HuH-7.5 (cell line): Measurements from ENCODE around the gene WDFY4.

Source experiments
- DNase-seq: peaks from one replicate; pipeline ENCODE4 v3.0.0; 2011; ENCODE audit warnings: low spot score

WDFY4 gene

GRCh38 chr10:48711830-48712229, 27.2 kb downstream of the WDFY4 start:
- DNase-seq = no peak

GRCh38 chr10:48714088-48714487, 29.4 kb downstream of the WDFY4 start:
- no peak for DNase-seq

GRCh38 chr10:48716416-48716815, 31.7 kb downstream of the WDFY4 start:
- DNase-seq = no peak

- no peak for DNase-seq
These were observed 35.9 kb downstream of the WDFY4 start for GRCh38 chr10:48720611-48721010.

- no peak for DNase-seq
These were observed 37.8 kb downstream of the WDFY4 start for GRCh38 chr10:48722153-48723145.

GRCh38 chr10:48724127-48724526, 39.5 kb downstream of the WDFY4 start:
- no peak for DNase-seq

GRCh38 chr10:48725708-48726107, 41.0 kb downstream of the WDFY4 start:
- no peak for DNase-seq

GRCh38 chr10:48727866-48728265, 43.2 kb downstream of the WDFY4 start:
- DNase-seq = no peak

- DNase-seq = no peak
These were observed 44.5 kb downstream of the WDFY4 start for GRCh38 chr10:48729222-48729621.

- DNase-seq = no peak
These were observed 45.3 kb downstream of the WDFY4 start for GRCh38 chr10:48729941-48730457.

GRCh38 chr10:48731141-48731540, 46.5 kb downstream of the WDFY4 start:
- no peak for DNase-seq

GRCh38 chr10:48731654-48732053, 47.0 kb downstream of the WDFY4 start:
- DNase-seq = no peak

- DNase-seq = no peak
These were observed 48.7 kb downstream of the WDFY4 start for GRCh38 chr10:48733329-48733728.

- no peak for DNase-seq
These were observed 51.2 kb downstream of the WDFY4 start for GRCh38 chr10:48735836-48736390.

GRCh38 chr10:48736596-48736995, 51.9 kb downstream of the WDFY4 start:
- no peak for DNase-seq

- no peak for DNase-seq
These were observed 53.2 kb downstream of the WDFY4 start for GRCh38 chr10:48737886-48738285.

GRCh38 chr10:48739170-48739569, 54.5 kb downstream of the WDFY4 start:
- no peak for DNase-seq

GRCh38 chr10:48740015-48740707, 55.5 kb downstream of the WDFY4 start:
- DNase-seq = no peak

GRCh38 chr10:48740988-48741387, 56.3 kb downstream of the WDFY4 start:
- DNase-seq = no peak

- no peak for DNase-seq
These were observed 58.5 kb downstream of the WDFY4 start for GRCh38 chr10:48742891-48743860.

- DNase-seq = no peak
These were observed 59.9 kb downstream of the WDFY4 start for GRCh38 chr10:48744587-48744986.
